ENCODE results near the gene TRIM49D2. TPM values are rescaled to one million over a fixed set of nuclear protein-coding genes. Genes with fewer than 3 reads are reported as not detected.

Gene TRIM49D2, protein sequence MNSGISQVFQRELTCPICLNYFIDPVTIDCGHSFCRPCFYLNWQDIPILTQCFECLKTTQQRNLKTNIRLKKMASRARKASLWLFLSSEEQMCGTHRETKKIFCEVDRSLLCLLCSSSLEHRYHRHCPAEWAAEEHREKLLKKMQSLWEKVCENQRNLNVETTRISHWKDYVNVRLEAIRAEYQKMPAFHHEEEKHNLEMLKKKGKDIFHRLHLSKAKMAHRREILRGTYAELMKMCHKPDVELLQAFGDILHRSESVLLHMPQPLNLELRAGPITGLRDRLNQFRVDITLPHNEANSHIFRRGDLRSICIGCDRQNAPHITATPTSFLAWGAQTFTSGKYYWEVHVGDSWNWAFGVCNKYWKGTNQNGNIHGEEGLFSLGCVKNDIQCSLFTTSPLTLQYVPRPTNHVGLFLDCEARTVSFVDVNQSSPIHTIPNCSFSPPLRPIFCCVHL
- not detected in 2 replicates for polyA plus RNA-seq

DNA sequence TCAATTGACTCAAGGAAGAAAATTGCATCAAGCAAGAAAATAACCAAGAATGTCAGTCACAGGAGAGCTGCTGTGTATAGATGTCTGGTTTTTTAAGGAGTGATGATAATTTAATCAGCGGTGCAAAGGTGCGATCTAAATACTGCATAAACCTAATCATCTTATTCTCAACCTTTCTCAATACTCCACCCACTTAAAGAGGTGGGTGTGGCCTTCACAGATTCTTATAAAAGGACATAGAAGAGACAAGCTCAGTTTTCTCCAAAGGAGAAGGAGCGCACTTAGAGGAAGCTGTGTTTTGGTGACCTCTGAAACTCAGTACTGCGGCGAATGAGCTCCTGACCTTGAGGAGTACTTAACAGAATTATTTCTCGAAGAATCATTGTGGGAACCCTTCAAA, at the start of gene TRIM49D2:
Gene TRIM49D2 (plus strand): TSS at position 301 of the 400 bp plus-strand sequence. CDS start 2,698 bp downstream, outside the sequence.

DNA sequence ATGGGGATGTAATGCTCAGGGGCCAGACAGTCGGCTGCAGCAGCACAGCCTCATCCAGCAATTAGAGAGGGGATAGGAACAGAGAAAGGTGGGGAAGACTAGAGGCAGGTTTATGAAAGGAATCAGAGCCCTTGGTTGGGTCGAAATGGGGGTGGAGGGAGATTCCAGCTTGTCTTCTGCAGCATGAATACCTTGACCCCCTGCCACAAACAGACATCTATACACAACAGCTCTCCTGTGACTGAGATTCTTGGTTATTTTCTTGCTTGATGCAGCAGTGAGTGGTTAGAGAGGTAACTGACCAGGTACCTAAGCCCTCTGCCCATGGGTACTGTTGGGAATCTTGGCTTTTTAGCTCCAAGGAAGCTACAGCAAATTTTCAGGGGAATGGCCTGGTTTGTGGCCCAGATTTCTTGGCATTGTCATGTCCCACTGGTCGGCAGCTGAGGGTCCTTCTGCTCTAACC, 1.6 kb upstream of the TRIM49D2 start, which contains the start of gene TRIM49D1:
Gene TRIM49D1 (minus strand): TSS at position 51 of the 466 bp plus-strand sequence. CDS start 4,535 bp downstream, outside the sequence.

DNA sequence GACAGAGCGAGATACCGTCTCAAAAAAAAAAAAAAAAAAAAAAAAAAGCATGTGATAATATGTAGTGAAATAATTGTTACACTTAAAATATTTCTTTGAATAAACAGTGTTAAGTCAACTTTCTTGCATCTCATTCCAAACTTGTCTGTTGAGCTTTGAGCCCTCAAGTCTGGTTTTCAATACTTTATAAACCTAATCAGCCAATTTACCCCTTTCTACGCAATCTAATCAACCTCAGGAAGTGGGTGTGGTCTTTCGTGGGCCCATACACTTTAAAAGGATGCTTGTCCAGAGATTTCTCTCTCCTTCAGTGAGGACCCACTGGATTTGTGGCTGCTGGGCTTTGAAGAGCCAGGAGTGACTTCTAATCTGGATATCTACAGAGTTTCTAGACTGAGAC, 41.9 kb downstream of the TRIM49D2 start, which contains the start of gene TRIM64:
Gene TRIM64 (plus strand): TSS at position 301 of the 400 bp plus-strand sequence. CDS start 2,467 bp downstream, outside the sequence.

Other genes with a start within 250 kb of the TRIM49D2 start
- gene TRIM77, start 213.8 kb upstream of the TRIM49D2 start, polyA plus RNA-seq, result not detected in 2 replicates
- not detected in 2 replicates for gene TRIM49, start 115.5 kb upstream of the TRIM49D2 start, polyA plus RNA-seq
- gene TRIM64B, start 45.6 kb upstream of the TRIM49D2 start, polyA plus RNA-seq, result not detected in 2 replicates
- not detected in 2 replicates for gene TRIM49D1, start 1.8 kb upstream of the TRIM49D2 start, polyA plus RNA-seq
- not detected in 2 replicates for gene TRIM64, start 42.0 kb downstream of the TRIM49D2 start, polyA plus RNA-seq
- not detected in 2 replicates for gene TRIM49C, start 107.0 kb downstream of the TRIM49D2 start, polyA plus RNA-seq
- gene UBTFL1, start 161.9 kb downstream of the TRIM49D2 start, polyA plus RNA-seq, result not detected in 2 replicates
- gene NAALAD2, start 210.6 kb downstream of the TRIM49D2 start, polyA plus RNA-seq, result 10.0 and 20.0 TPM in 2 replicates